ENCODE measurements around the gene ABITRAM.
"Not testable (repeated sequence)": the region's sequence is repeated elsewhere in the genome, so short reads cannot be mapped to it uniquely, and the experiment has no call there.

ABITRAM gene

GRCh38 chr9:108934323-108934893 is at the start of gene ABITRAM:
ABITRAM (plus strand) TSS chr9:108934400; CDS start chr9:108934487, 87 bp downstream.
- H3K9me2 ChIP-seq (replicated peaks; ENCODE audit: low read depth, low read length): no peaks in the 10 kb centered on the region
- H3K79me2 ChIP-seq (ENCODE audit: insufficient read depth, low read length): peaks cover 39% of the 10 kb centered on the region

GRCh38 chr9:108884701-108885100 is 49.5 kb upstream of the ABITRAM start:
- peaks cover 30% of the 10 kb centered on the region; the same call in 1 of the 2 replicates for H3K36me3 ChIP-seq (ENCODE audit: insufficient read depth, low read length)
- TF ChIP-seq CTCF (conservative IDR thresholded peaks at IDR 0.05; ENCODE audit: low read length): no peak
- TF ChIP-seq EZH2phosphoT487 (IDR thresholded peaks at IDR 0.05; ENCODE audit: borderline replicate concordance): no peak
- H3K4me2 ChIP-seq (ENCODE audit: low read depth, low read length, poor library complexity, severe bottlenecking): no peak overlapping the region

More at GRCh38 chr9:108934323-108934893, at the start of gene ABITRAM:
- TF ChIP-seq EZH2phosphoT487 (IDR thresholded peaks at IDR 0.05; ENCODE audit: borderline replicate concordance) (no peak), CTCF (conservative IDR thresholded peaks at IDR 0.05; ENCODE audit: low read length) (no peak)
- Histone ChIP-seq H3K4me2 (ENCODE audit: low read depth, low read length, poor library complexity, severe bottlenecking) (peak within 1 kb of the TSS; percentile 92), H4K20me1 (ENCODE audit: insufficient read depth, low read length, poor library complexity, severe bottlenecking) (peaks cover 4% of the 10 kb centered on the region), H3K36me3 (ENCODE audit: insufficient read depth, low read length) (peaks cover 2% of the 10 kb centered on the region; the same call in 1 of the 2 replicates), H3K9me3 (ENCODE audit: insufficient read depth, low read depth, low read length) (no peaks in the 10 kb centered on the region), H3K4me1 (ENCODE audit: insufficient read depth, low read length, poor library complexity, severe bottlenecking) (peaks cover 27% of the 10 kb centered on the region), H2AFZ (ENCODE audit: low read length) (peak within 1 kb of the TSS; percentile 100), H3K27me3 (ENCODE audit: insufficient read depth, low read length, poor library complexity, severe bottlenecking) (no peaks in the 10 kb centered on the region), H3K4me3 (ENCODE audit: low read length, poor library complexity, severe bottlenecking) (peak within 1 kb of the TSS; percentile 99), H3K9ac (ENCODE audit: low read depth, low read length, poor library complexity, severe bottlenecking) (peak within 1 kb of the TSS; percentile 84), H3F3A (ENCODE audit: low read depth) (no peaks in the 10 kb centered on the region)

GRCh38 chr9:108885643-108886348 is 48.4 kb upstream of the ABITRAM start:
- Histone ChIP-seq H3K9ac (ENCODE audit: low read depth, low read length, poor library complexity, severe bottlenecking) (no peak overlapping the region), H3K4me2 (ENCODE audit: low read depth, low read length, poor library complexity, severe bottlenecking) (no peak overlapping the region), H3K36me3 (ENCODE audit: insufficient read depth, low read length) (peaks cover 30% of the 10 kb centered on the region; the same call in 1 of the 2 replicates)

More at GRCh38 chr9:108884701-108885100, 49.5 kb upstream of the ABITRAM start:
- H3K9me2 ChIP-seq (replicated peaks; ENCODE audit: low read depth, low read length): no peaks in the 10 kb centered on the region
- no peaks in the 10 kb centered on the region for H3K27me3 ChIP-seq (ENCODE audit: insufficient read depth, low read length, poor library complexity, severe bottlenecking)
- no peaks in the 10 kb centered on the region for H3K79me2 ChIP-seq (ENCODE audit: insufficient read depth, low read length)
- H3F3A ChIP-seq (ENCODE audit: low read depth): no peaks in the 10 kb centered on the region
- H3K4me3 ChIP-seq (ENCODE audit: low read length, poor library complexity, severe bottlenecking): no peak overlapping the region
- no peaks in the 10 kb centered on the region for H3K4me1 ChIP-seq (ENCODE audit: insufficient read depth, low read length, poor library complexity, severe bottlenecking)
- H3K9ac ChIP-seq (ENCODE audit: low read depth, low read length, poor library complexity, severe bottlenecking): no peak overlapping the region
- no peaks in the 10 kb centered on the region for H3K9me3 ChIP-seq (ENCODE audit: insufficient read depth, low read depth, low read length)
- no peaks in the 10 kb centered on the region for H4K20me1 ChIP-seq (ENCODE audit: insufficient read depth, low read length, poor library complexity, severe bottlenecking)
- no peak overlapping the region for H2AFZ ChIP-seq (ENCODE audit: low read length)

GRCh38 chr9:108886594-108887271 is 47.5 kb upstream of the ABITRAM start:
- H4K20me1 ChIP-seq (ENCODE audit: insufficient read depth, low read length, poor library complexity, severe bottlenecking); H3K9ac ChIP-seq (ENCODE audit: low read depth, low read length, poor library complexity, severe bottlenecking); H2AFZ ChIP-seq (ENCODE audit: low read length); H3K4me3 ChIP-seq (ENCODE audit: low read length, poor library complexity, severe bottlenecking); H3K27me3 ChIP-seq (ENCODE audit: insufficient read depth, low read length, poor library complexity, severe bottlenecking); H3K9me2 ChIP-seq (replicated peaks; ENCODE audit: low read depth, low read length); H3K4me2 ChIP-seq (ENCODE audit: low read depth, low read length, poor library complexity, severe bottlenecking); H3F3A ChIP-seq (ENCODE audit: low read depth); H3K9me3 ChIP-seq (ENCODE audit: insufficient read depth, low read depth, low read length); H3K4me1 ChIP-seq (ENCODE audit: insufficient read depth, low read length, poor library complexity, severe bottlenecking); H3K79me2 ChIP-seq (ENCODE audit: insufficient read depth, low read length): not testable (repeated sequence)
- peaks cover 39% of the 10 kb centered on the region; the same call in 1 of the 2 replicates for H3K36me3 ChIP-seq (ENCODE audit: insufficient read depth, low read length)

More at GRCh38 chr9:108885643-108886348, 48.4 kb upstream of the ABITRAM start:
- no peak for TF ChIP-seq CTCF (conservative IDR thresholded peaks at IDR 0.05; ENCODE audit: low read length)
- no peak for TF ChIP-seq EZH2phosphoT487 (IDR thresholded peaks at IDR 0.05; ENCODE audit: borderline replicate concordance)
- no peaks in the 10 kb centered on the region for H3K9me2 ChIP-seq (replicated peaks; ENCODE audit: low read depth, low read length)
- no peaks in the 10 kb centered on the region for H3F3A ChIP-seq (ENCODE audit: low read depth)
- H3K27me3 ChIP-seq (ENCODE audit: insufficient read depth, low read length, poor library complexity, severe bottlenecking): no peaks in the 10 kb centered on the region
- no peak overlapping the region for H2AFZ ChIP-seq (ENCODE audit: low read length)
- H3K4me1 ChIP-seq (ENCODE audit: insufficient read depth, low read length, poor library complexity, severe bottlenecking): no peaks in the 10 kb centered on the region
- H3K4me3 ChIP-seq (ENCODE audit: low read length, poor library complexity, severe bottlenecking): no peak overlapping the region
- no peaks in the 10 kb centered on the region for H3K79me2 ChIP-seq (ENCODE audit: insufficient read depth, low read length)
- no peaks in the 10 kb centered on the region for H4K20me1 ChIP-seq (ENCODE audit: insufficient read depth, low read length, poor library complexity, severe bottlenecking)
- no peaks in the 10 kb centered on the region for H3K9me3 ChIP-seq (ENCODE audit: insufficient read depth, low read depth, low read length)

Measured in Loucy (cell line).